Astrocyte of the hippocampus (primary cell): Measurements from ENCODE around the gene CA4.

ENCODE experiments used
- DNase-seq: peaks from one replicate; pipeline ENCODE4 v3.0.0; 2011; ENCODE audit warnings: low read depth, low spot score

CA4 gene

GRCh38 chr17:60130466-60130865 is 19.3 kb upstream of the CA4 start:
- no peak for DNase-seq

GRCh38 chr17:60134396-60135150 is 15.2 kb upstream of the CA4 start:
- peak; percentile 37 for DNase-seq

GRCh38 chr17:60135151-60135950 is 14.4 kb upstream of the CA4 start:
- peak; percentile 95 for DNase-seq

- DNase-seq = no peak
These were observed 13.7 kb upstream of the CA4 start for GRCh38 chr17:60135951-60136666.

GRCh38 chr17:60137731-60138130 is 12.0 kb upstream of the CA4 start:
- no peak for DNase-seq

GRCh38 chr17:60138769-60139437 is 10.9 kb upstream of the CA4 start:
- DNase-seq = no peak

GRCh38 chr17:60139438-60140285 is 10.1 kb upstream of the CA4 start:
- peak; percentile 89 for DNase-seq

GRCh38 chr17:60141111-60142018 is 8.4 kb upstream of the CA4 start:
- DNase-seq = no peak

- peak; percentile 94 for DNase-seq
These were observed 6.8 kb upstream of the CA4 start for GRCh38 chr17:60142872-60143499.

- peak; percentile 44 for DNase-seq
These were observed 4.5 kb upstream of the CA4 start for GRCh38 chr17:60145006-60145935.

- no peak for DNase-seq
These were observed 3.6 kb upstream of the CA4 start for GRCh38 chr17:60146206-60146605.

- DNase-seq = no peak
These were observed 2.1 kb upstream of the CA4 start for GRCh38 chr17:60147553-60148223.

GRCh38 chr17:60148373-60148772 is 1.4 kb upstream of the CA4 start:
- DNase-seq = no peak

GRCh38 chr17:60151355-60151754 is 1.6 kb downstream of the CA4 start:
- no peak for DNase-seq

- DNase-seq = no peak
These were observed 4.0 kb downstream of the CA4 start for GRCh38 chr17:60153606-60154390.

GRCh38 chr17:60154616-60155426 is 5.0 kb downstream of the CA4 start:
- peak; percentile 92 for DNase-seq
